Progenitor cell of endocrine pancreas (in vitro differentiated cells): ENCODE data around the gene TIMP3. TPM values are rescaled to one million over a fixed set of nuclear protein-coding genes. Genes with fewer than 3 reads are reported as not detected.

ENCODE experiments used
- DNase-seq: peaks from one replicate; pipeline ENCODE4 v3.0.0; 2021; ENCODE audit warnings: low spot score; ENCODE audit not compliant: unreplicated experiment
- H3K27ac Mint-ChIP-seq: 2 replicates; pipeline ENCODE4 v1.8.0; 2021; ENCODE audit warnings: mild to moderate bottlenecking, moderate library complexity, mixed read lengths
- H3K27me3 Mint-ChIP-seq: 2 replicates; pipeline ENCODE4 v1.8.0; 2021; ENCODE audit warnings: mixed read lengths
- H3K36me3 Mint-ChIP-seq: 2 replicates; pipeline ENCODE4 v1.8.0; 2022; ENCODE audit warnings: mixed read lengths; ENCODE audit not compliant: insufficient read depth
- H3K4me1 Mint-ChIP-seq: 2 replicates; pipeline ENCODE4 v1.8.0; 2021; ENCODE audit warnings: low read depth, mixed read lengths
- H3K4me3 Mint-ChIP-seq: 2 replicates; pipeline ENCODE4 v1.8.0; 2021; ENCODE audit warnings: low read depth, mild to moderate bottlenecking, moderate library complexity, mixed read lengths
- H3K9me3 Mint-ChIP-seq: 2 replicates; pipeline ENCODE4 v1.8.0; 2021; ENCODE audit warnings: low read depth, mixed read lengths
- total RNA-seq: library from RNA; stranded (reverse); gene quantifications from 2 replicates; pipeline ENCODE4 v1.2.1, GENCODE V29; 2021
- TF ChIP-seq, protein P1 (sequence below): fragments of 200-600 bp; sonication (generic); IDR thresholded peaks from one replicate; pipeline ENCODE4 v1.5.0; 2021; ENCODE audit warnings: antibody characterized with exemption, mild to moderate bottlenecking; ENCODE audit not compliant: unreplicated experiment

The TIMP3 gene
- total RNA-seq, 1 donor from 2014 or later = 2.4 TPM

DNA sequence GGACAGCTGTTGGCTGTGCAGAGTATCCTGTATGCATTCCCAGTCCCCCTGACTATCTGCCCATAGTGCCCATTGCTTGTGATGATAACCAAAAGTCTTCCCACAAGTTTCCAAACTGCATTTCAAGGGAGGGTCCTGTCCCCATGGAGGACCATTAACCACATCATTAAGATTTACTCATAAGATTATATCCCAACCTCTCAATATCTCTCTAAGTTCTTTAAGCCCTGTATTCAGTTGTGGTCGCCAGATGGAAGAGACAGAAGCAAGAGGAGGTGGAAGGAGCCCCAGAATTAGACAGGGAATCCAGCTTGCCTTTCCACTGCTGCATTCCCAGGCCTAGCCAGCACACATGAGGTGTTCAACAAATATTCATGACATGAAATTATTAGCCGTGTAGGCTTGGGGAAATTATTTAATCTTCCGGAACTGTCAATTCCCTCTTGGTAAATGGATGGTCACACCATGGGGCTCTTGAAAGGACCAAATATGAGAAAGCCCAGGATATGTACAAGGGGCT lies 42.6 kb upstream of the TIMP3 start:
- H3K27me3 Mint-ChIP-seq = no peaks in the 10 kb centered on the region
- H3K36me3 Mint-ChIP-seq = no peaks in the 10 kb centered on the region
- TF ChIP-seq, protein P1, sequence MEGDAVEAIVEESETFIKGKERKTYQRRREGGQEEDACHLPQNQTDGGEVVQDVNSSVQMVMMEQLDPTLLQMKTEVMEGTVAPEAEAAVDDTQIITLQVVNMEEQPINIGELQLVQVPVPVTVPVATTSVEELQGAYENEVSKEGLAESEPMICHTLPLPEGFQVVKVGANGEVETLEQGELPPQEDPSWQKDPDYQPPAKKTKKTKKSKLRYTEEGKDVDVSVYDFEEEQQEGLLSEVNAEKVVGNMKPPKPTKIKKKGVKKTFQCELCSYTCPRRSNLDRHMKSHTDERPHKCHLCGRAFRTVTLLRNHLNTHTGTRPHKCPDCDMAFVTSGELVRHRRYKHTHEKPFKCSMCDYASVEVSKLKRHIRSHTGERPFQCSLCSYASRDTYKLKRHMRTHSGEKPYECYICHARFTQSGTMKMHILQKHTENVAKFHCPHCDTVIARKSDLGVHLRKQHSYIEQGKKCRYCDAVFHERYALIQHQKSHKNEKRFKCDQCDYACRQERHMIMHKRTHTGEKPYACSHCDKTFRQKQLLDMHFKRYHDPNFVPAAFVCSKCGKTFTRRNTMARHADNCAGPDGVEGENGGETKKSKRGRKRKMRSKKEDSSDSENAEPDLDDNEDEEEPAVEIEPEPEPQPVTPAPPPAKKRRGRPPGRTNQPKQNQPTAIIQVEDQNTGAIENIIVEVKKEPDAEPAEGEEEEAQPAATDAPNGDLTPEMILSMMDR = no peak
- no peak for DNase-seq
- H3K27ac Mint-ChIP-seq = no peak overlapping the region
- H3K4me1 Mint-ChIP-seq = peaks cover 2% of the 10 kb centered on the region
- no peaks in the 10 kb centered on the region for H3K9me3 Mint-ChIP-seq
- H3K4me3 Mint-ChIP-seq = no peak overlapping the region

DNA sequence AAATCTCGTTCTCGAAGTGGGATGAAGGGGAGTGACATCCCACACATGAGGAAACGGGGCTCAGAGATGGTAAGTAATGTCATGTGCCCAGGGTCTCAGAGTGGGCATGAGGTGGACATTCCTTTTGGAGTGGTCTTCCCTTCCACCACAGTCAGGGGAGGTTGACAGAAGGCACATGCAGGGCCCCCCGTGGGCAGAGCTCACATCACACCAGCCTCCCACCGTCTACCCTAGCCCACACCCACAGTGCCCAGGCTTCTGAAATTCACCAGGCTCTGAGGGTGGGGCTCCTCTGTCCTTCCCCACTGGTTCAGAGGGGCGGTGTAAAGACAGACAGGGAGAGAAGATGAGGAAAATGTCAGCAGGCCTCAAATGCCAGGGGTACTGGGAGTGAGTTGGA lies 41.1 kb upstream of the TIMP3 start:
- peaks cover 5% of the 10 kb centered on the region for H3K27me3 Mint-ChIP-seq
- no peak overlapping the region for H3K4me3 Mint-ChIP-seq
- no peak for DNase-seq
- H3K36me3 Mint-ChIP-seq = no peaks in the 10 kb centered on the region
- H3K27ac Mint-ChIP-seq = no peak overlapping the region
- no peaks in the 10 kb centered on the region for H3K9me3 Mint-ChIP-seq
- no peaks in the 10 kb centered on the region for H3K4me1 Mint-ChIP-seq
- TF ChIP-seq, protein P1 = no peak

DNA sequence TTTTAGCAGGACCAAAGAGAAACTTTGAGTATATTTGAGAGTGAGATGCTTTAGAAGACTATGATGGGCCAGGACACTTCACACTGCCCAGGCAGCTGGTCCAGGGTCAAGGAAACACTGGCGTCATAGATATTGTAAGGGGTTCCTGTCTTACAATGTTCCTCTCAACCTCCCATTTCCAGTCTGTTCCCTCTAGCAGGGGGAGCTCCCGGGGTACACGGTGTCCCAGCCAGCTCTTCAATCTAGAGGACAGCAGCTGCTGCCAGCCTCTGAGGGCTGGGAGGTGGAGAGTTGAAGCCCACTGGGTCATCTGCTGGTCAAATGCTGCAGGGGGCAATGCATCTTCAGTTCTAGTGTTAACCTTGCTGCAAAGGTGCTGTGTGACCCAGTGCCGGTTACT lies 40.7 kb upstream of the TIMP3 start:
- no peaks in the 10 kb centered on the region for H3K9me3 Mint-ChIP-seq
- no peak overlapping the region for H3K27ac Mint-ChIP-seq
- H3K27me3 Mint-ChIP-seq = peaks cover 6% of the 10 kb centered on the region
- TF ChIP-seq, protein P1 = no peak
- no peaks in the 10 kb centered on the region for H3K36me3 Mint-ChIP-seq
- DNase-seq = no peak
- H3K4me3 Mint-ChIP-seq = no peak overlapping the region
- no peaks in the 10 kb centered on the region for H3K4me1 Mint-ChIP-seq

DNA sequence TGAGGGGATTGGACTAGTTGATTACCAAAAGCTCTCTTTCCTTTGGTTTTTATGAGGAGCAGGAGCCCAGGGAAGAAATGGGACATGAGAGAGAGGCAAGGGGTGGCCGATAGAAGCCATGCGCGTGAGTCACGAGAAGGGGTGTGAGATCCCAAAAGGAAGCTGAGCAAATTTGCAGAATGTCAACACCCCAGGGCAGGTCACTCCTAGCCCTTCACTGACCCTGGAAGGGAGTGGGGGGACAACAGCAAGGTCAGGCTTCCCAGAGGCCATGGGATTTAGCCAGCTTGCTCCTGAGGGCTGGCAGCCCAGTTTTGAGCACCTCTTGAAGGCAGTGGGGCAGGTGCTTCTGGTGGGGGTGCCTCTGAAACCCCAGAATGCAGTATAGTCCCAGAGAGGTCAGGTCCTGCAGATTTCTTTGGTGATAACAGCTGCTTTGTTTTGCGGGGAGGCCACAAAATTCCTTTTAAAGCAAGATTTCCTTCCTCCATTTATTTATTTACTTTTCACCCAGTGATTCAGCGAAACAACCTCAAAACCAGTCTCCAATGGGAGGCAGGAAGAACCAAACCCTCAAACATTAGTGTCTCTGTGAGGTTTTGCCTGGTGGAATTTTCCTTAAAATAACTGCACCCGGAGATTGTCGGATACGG lies 40.1 kb upstream of the TIMP3 start:
- H3K27me3 Mint-ChIP-seq = peaks cover 6% of the 10 kb centered on the region
- no peaks in the 10 kb centered on the region for H3K4me1 Mint-ChIP-seq
- H3K4me3 Mint-ChIP-seq = no peak overlapping the region
- no peaks in the 10 kb centered on the region for H3K36me3 Mint-ChIP-seq
- DNase-seq = no peak
- H3K9me3 Mint-ChIP-seq = no peaks in the 10 kb centered on the region
- H3K27ac Mint-ChIP-seq = no peak overlapping the region
- TF ChIP-seq, protein P1 = no peak

DNA sequence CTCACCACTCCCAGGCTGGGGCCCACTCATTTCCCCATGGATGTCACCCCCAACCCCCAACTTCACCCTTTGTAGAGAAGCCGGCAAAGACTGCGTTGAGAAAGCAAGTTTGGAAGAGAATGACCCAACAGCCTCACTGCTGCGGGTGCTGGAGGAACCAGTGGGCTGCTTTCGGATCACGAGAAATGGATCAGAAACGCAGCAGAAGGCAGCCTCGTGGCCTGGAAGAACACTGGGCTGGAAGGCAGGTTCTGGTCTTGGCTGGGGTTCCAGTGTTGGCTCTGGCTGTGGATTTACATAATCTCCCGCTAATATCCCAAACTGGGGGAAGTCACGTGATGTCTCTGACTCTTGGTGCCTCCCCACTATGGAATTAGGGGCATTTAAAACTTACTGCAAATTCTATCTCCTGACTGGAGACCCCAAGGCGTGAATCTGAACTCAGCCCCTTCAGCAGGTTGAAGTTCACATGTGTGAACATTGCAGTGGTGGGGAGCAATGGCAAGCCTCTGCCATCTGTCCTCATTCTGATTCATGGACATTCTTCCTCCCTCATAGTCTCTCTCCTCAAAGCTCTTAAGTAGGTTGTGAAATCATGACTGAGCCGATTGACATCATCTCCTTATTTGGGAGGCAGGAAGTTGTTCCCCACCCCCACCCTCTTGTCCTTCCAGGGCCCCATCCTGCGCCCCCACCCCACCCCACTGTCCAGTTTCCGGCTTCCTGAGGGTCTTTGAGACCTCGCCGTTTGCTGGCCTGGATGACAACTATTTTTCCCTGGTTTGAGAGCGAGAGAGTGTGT lies 37.0 kb upstream of the TIMP3 start:
- TF ChIP-seq, protein P1 = no peak
- Mint-ChIP-seq H3K4me1 (no peaks in the 10 kb centered on the region), H3K27me3 (peaks cover 6% of the 10 kb centered on the region), H3K36me3 (no peaks in the 10 kb centered on the region), H3K9me3 (no peaks in the 10 kb centered on the region), H3K27ac (no peak overlapping the region), H3K4me3 (no peak overlapping the region)
- DNase-seq = no peak
